Stimulated activated CD8-positive, alpha-beta memory T cell treated with anti-CD3 and anti-CD28 coated beads, Interleukin-2, amount 100 ng/mL, for 1 hour (primary cell): ENCODE measurements around the gene IL34.

ENCODE experiments used
- DNase-seq, 2 donors: peaks; one replicate each; pipeline ENCODE4 v3.0.0-alpha.2; 2020; ENCODE audit warnings: low read depth in 2 of 2

Gene IL34

GRCh38 chr16:70678121-70678897, 31.9 kb downstream of the IL34 start:
- no peak for DNase-seq

GRCh38 chr16:70678898-70679670, 32.7 kb downstream of the IL34 start:
- DNase-seq = no peak

- no peak for DNase-seq
Observed at GRCh38 chr16:70679671-70680494, 33.5 kb downstream of the IL34 start.

- DNase-seq = no peak
Observed at GRCh38 chr16:70680495-70681381, 34.4 kb downstream of the IL34 start.

GRCh38 chr16:70681382-70682238, 35.3 kb downstream of the IL34 start:
- DNase-seq = no peak

- DNase-seq = no peak
Observed at GRCh38 chr16:70682239-70683145, 36.1 kb downstream of the IL34 start.

- no peak for DNase-seq
Observed at GRCh38 chr16:70683146-70683944, 37.0 kb downstream of the IL34 start.

GRCh38 chr16:70684146-70685060, 38.0 kb downstream of the IL34 start:
- DNase-seq = no peak

GRCh38 chr16:70685061-70685937, 38.9 kb downstream of the IL34 start:
- no peak for DNase-seq

GRCh38 chr16:70685938-70686375, 39.6 kb downstream of the IL34 start, which contains the start of gene MTSS2:
TSS of gene MTSS2 (minus strand) at chr16:70686053. CDS start at chr16:70685791, 262 bp downstream.
- DNase-seq = no peak

GRCh38 chr16:70686376-70687101, 40.2 kb downstream of the IL34 start:
- DNase-seq = no peak

- DNase-seq = no peak
Observed at GRCh38 chr16:70687102-70687511, 40.7 kb downstream of the IL34 start.

- DNase-seq = no peak
Observed at GRCh38 chr16:70687671-70688245, 41.4 kb downstream of the IL34 start.

- no peak for DNase-seq
Observed at GRCh38 chr16:70688246-70688742, 41.9 kb downstream of the IL34 start.
